Measurements from ENCODE around the gene KCNAB2. TPM values are rescaled to one million over a fixed set of nuclear protein-coding genes. Genes with fewer than 3 reads are reported as not detected.
A peak's percentile ranks its signal among the peaks of the same experiment; 100 is the strongest.
"Not testable (repeated sequence)": the region's sequence is repeated elsewhere in the genome, so short reads cannot be mapped to it uniquely, and the experiment has no call there.

KCNAB2 gene
- total RNA-seq, 1 experiment from 2014 or later, result 28.5 TPM

GRCh38 chr1:6075748-6076147 lies 30.1 kb downstream of the KCNAB2 start:
- peak; percentile 47 for ATAC-seq
- Histone ChIP-seq H3K4me1 (ENCODE audit: insufficient read depth, low read length) (no peaks in the 10 kb centered on the region), H3K4me2 (ENCODE audit: low read length) (no peak overlapping the region), H3K9me3 (ENCODE audit: low read length) (no peaks in the 10 kb centered on the region), H3K79me2 (ENCODE audit: low read length) (no peaks in the 10 kb centered on the region), H3K4me3 (ENCODE audit: low read length) (no peak overlapping the region), H3F3A (ENCODE audit: low read length, unreplicated experiment) (no peaks in the 10 kb centered on the region), H3K9me2 (replicated peaks; ENCODE audit: low read length) (no peaks in the 10 kb centered on the region), H3K27me3 (ENCODE audit: low read length) (no peaks in the 10 kb centered on the region), H3K36me3 (ENCODE audit: low read depth, low read length) (no peaks in the 10 kb centered on the region), H4K20me1 (ENCODE audit: low read length) (no peaks in the 10 kb centered on the region), H3K9ac (ENCODE audit: low read length) (no peak overlapping the region), H3K27ac (ENCODE audit: low read length) (no peak overlapping the region), H2AFZ (ENCODE audit: low read length) (no peak overlapping the region)
- CTCF ChIA-PET, result no interaction called here
- intact Hi-C loops (cut with micrococcal nuclease), result no loop called here
- DNase-seq, result peak; percentile 69
- TF ChIP-seq CTCF (conservative IDR thresholded peaks at IDR 0.05; ENCODE audit: low read depth, low read length), result no peak
- no peak for TF ChIP-seq EZH2phosphoT487 (IDR thresholded peaks at IDR 0.05; ENCODE audit: borderline replicate concordance, low read length)
- no peak for TF ChIP-seq EZH2 (IDR thresholded peaks at IDR 0.05; ENCODE audit: low read length, unreplicated experiment)
- POLR2A ChIA-PET (ENCODE audit: unreplicated experiment), result no interaction called here
- no TSS peak for BruUV-seq (replicated peaks)

- intact Hi-C loops (cut with micrococcal nuclease); H4K20me1 ChIP-seq (ENCODE audit: low read length); CTCF ChIA-PET; H3K4me3 ChIP-seq (ENCODE audit: low read length); H3K79me2 ChIP-seq (ENCODE audit: low read length); POLR2A ChIA-PET (ENCODE audit: unreplicated experiment); ATAC-seq; H3K27me3 ChIP-seq (ENCODE audit: low read length); H3F3A ChIP-seq (ENCODE audit: low read length, unreplicated experiment); H3K9ac ChIP-seq (ENCODE audit: low read length); H3K9me2 ChIP-seq (replicated peaks; ENCODE audit: low read length); H3K9me3 ChIP-seq (ENCODE audit: low read length); H2AFZ ChIP-seq (ENCODE audit: low read length); DNase-seq; H3K27ac ChIP-seq (ENCODE audit: low read length); H3K4me2 ChIP-seq (ENCODE audit: low read length); H3K4me1 ChIP-seq (ENCODE audit: insufficient read depth, low read length); H3K36me3 ChIP-seq (ENCODE audit: low read depth, low read length); BruUV-seq (replicated peaks): not testable (repeated sequence)
Observed at GRCh38 chr1:6077061-6077460, 31.4 kb downstream of the KCNAB2 start.

- no peaks in the 10 kb centered on the region for H3K79me2 ChIP-seq (ENCODE audit: low read length)
- H2AFZ ChIP-seq (ENCODE audit: low read length), result no peak overlapping the region
- CTCF ChIA-PET, result no interaction called here
- POLR2A ChIA-PET (ENCODE audit: unreplicated experiment), result no interaction called here
- no peak for TF ChIP-seq CTCF (conservative IDR thresholded peaks at IDR 0.05; ENCODE audit: low read depth, low read length)
- no peak for TF ChIP-seq EZH2phosphoT487 (IDR thresholded peaks at IDR 0.05; ENCODE audit: borderline replicate concordance, low read length)
- no peak for TF ChIP-seq EZH2 (IDR thresholded peaks at IDR 0.05; ENCODE audit: low read length, unreplicated experiment)
- DNase-seq (no peak), ATAC-seq (no peak)
- no peaks in the 10 kb centered on the region for H3K27me3 ChIP-seq (ENCODE audit: low read length)
- H3K9me2 ChIP-seq (replicated peaks; ENCODE audit: low read length), result no peaks in the 10 kb centered on the region
- no peaks in the 10 kb centered on the region for H3K4me1 ChIP-seq (ENCODE audit: insufficient read depth, low read length)
- no peak overlapping the region for H3K27ac ChIP-seq (ENCODE audit: low read length)
- no peaks in the 10 kb centered on the region for H3F3A ChIP-seq (ENCODE audit: low read length, unreplicated experiment)
- no peaks in the 10 kb centered on the region for H4K20me1 ChIP-seq (ENCODE audit: low read length)
- intact Hi-C loops (cut with micrococcal nuclease), result no loop called here
- H3K36me3 ChIP-seq (ENCODE audit: low read depth, low read length), result no peaks in the 10 kb centered on the region
- no peak overlapping the region for H3K4me2 ChIP-seq (ENCODE audit: low read length)
- H3K9ac ChIP-seq (ENCODE audit: low read length), result no peak overlapping the region
- no peak overlapping the region for H3K4me3 ChIP-seq (ENCODE audit: low read length)
- BruUV-seq (replicated peaks), result no TSS peak
- H3K9me3 ChIP-seq (ENCODE audit: low read length), result no peaks in the 10 kb centered on the region
Observed at GRCh38 chr1:6077506-6077905, 31.8 kb downstream of the KCNAB2 start.
